NCI-H2196 treated with DMSO at 0.1 percent for 48 hours (cell line): ENCODE data around the gene LHX1.

ENCODE experiments used
- DNase-seq: peaks from one replicate; lab custom pipeline; 2025; ENCODE audit not compliant: unreplicated experiment; lab: John Stamatoyannopoulos, UW

LHX1 gene

DNA sequence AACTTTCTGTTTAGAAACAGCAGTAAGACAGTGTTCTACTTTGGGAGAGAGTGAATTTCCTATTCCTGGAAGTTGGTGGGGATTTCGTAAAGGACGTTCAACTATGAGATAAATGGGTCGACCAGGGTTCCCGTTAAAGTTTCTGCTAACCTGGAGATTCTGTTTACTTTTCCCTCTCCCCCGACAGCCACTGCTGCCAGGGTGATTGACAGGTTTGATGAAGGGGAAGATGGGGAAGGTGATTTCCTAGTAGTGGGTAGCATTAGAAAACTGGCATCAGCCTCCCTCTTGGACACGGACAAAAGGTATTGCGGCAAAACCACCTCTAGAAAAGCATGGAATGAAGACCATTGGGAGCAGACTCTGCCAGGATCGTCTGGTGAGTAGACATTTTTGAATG, 12.8 kb downstream of the LHX1 start:
- DNase-seq, result no peak

DNA sequence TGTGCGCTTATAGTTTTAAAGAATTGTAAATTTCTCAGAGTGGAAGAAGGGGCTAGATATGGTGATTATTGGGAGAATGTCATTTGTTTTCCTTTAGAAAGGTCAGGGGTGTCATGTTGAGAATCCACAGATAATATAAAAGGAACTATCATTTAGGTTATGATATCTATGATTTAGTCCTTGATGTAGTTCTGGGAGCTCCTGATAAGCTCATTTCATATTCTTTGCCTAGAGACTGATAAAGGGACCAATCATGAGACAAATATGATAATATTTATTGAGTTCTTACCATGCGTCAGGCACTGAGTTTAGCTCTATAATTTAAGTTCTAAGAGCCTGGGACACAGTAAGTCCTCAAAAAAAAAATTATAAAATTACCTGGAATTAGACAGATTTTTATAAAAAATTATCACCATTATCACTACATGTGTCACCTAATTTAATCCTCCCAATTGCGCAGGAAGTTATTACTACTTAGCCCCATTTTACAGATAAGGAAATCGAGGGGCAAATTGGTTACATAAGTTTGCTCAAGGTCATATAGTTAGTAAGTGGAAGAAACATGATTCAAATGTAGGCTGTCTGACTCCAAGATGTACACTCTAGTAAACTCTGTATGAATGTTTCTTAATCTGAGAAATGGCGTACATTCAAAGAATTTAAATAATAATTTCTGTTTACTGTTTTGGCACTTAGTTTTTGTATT, 14.0 kb downstream of the LHX1 start:
- no peak for DNase-seq

DNA sequence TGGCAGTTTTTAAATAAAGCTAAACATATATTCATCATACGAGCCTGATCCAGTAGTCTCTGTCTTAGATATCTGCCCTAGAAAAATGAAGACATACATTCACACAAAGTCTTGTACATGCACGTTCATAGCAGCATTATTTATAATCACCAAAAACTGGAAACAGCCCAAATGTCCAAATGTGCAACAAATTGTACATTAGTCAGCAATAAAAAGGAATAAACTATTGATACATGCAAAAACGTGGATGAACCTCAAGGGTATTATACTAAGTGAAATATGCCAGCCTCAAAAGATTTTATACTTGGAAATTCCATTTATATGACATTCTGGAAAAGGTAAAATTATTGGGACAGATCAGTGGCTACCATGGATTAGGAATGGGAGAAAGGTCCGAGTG, 34.2 kb downstream of the LHX1 start:
- no peak for DNase-seq

DNA sequence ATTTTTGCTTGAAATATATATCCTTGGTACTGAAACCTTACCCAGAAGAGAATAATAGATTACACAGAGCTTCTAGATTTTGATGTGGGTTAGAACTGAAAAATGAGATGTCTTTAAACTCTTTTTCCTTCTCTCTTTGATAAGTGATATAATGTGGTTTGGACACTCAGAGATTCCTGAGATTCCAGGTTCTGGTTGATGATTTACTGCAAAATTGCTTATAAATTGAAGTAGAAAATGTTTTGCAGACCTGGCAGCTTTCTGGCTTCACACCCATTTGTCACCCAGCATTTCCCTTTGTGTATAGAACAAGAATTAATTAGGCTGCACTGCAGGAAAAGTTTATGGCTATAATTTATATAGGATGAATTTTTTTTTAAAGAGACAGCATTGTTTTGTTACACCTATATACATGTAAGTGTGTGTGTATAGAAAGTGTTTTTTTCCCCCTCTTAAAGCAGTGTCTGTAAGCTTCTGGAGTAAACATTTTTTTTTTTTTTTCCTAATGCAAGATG, 35.0 kb downstream of the LHX1 start:
- no peak for DNase-seq

DNA sequence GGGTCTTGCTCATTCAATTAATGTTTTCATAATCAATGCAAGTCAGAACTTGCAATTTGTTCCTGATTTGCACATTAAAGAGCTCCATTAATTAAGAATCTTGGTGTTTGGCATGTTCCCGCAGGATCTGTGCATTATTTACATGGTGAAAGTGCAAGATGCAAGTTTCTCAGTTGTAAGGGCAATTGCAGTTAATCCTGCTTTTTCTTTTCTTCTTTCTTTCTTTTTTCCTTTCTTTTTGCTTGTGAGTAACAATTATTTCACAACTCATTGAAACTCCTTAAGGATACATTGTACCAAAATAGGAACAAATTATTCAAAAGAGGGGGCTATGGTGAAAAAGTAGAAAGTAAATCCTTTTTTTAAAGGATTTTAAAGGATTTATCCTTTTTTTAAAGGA, 35.6 kb downstream of the LHX1 start:
- DNase-seq, result no peak

DNA sequence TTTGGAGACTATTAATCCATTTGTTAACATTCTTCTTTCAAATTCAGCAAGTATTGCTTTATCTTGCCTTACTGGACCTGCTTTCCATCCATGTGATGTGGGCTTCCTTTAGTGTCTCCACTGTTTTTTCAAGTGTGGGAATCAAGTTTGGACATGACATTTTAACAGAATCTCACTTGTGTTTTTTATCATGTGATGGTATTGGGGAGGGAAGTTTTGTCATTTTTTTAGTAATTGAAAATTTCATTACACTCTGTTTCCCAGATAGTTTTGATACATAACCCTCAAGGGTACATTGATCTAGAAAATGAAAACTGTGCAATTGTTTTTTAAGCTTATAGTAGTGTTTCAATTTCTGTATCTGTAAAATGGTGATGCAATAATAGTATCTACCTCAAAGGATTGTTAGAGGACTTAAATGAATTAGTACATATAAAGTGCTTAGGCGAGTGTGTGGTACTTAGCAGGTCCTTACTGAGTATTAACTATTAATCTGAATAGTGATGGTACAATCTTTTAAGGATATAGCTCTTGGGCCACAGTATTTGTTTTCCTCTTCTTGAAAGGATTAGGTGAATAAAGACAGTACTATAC, 38.7 kb downstream of the LHX1 start:
- DNase-seq, result no peak

DNA sequence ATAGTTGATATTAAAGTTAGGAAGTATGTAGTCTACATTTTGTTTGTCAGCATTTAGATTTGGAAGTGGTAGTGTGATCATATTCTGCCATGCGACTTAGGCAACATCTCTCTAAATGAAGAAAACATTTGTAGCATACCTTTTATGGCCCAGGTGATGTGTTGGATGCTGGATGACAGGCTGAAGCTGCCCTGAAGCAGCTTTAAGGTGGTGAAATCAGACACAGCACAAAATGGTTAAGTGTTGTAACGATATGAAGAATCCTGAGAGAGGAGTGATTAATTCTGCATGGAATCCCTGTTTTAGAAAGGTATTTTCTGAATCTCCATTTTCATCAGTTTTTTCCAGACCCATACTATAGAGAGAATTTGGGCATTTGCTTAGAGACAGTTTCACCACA, 39.8 kb downstream of the LHX1 start:
- no peak for DNase-seq

DNA sequence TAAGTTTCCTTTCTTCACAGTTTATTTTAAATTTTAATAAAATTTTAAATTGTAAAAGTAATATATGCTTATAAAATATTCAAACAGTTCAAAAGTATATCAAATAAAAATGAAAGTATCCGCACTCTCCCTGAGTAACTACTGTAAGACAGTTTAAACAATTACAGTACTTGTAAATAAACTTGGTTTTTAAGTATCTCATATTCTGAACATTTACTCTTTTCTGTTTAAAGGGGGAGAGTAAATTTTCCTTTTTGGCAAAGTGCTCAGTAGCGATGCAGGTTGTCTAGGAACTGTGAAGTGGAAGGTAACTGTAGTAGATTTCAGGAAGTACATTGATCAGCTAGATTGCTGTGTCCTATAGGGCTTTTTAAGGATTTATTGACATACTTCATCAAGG, 40.3 kb downstream of the LHX1 start:
- DNase-seq, result no peak

DNA sequence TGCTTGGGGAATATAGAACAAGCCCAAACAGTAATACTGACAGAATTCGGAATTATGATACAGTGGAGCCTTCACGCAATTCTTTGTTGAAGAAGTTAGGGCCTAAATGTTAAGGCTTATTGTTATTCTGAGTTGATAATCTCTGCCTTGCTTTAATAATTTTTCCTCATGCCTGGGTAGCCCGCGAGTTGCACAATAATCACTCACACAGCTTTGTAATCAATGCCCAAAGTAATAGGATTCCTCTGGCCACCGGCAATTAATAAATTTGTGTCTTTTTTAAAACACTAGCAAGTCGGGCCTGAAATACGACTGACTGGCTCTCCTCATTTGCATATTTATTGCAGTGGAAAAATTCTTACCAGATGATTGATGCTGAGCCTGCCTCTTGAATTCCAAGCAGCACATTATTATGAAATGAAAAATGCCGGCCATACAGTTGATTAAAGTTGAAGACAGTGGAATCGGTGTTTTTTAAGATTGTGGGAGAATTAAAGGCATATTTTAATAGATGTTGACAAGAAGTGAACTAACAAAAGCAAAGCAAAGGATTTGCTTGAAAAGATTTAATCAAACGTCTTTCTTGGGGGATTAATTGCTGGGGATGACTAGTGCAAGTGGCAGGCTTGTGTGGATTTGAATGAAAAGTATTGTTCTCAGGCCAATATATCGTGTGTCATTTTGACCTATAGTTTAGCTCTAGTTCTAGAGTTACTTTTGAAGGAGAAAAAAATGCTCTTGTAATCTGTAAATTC, 41.7 kb downstream of the LHX1 start:
- DNase-seq, result no peak

DNA sequence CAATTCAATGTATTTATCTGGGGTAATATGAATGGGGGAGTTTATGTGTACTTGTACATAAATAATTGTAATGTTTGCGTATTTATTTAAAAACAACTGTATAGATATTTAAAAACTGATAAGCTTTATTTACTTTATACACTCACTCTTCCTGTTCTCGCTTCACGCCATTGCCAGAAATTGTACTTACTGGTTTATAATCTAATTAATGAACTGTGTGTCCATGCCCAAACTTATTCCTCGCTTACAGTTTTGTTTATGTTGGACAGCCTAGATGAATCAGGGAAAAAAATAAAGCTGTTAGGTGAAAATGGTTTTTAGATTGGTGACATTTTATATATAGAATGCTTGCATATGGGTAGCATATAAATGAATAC, 42.3 kb downstream of the LHX1 start:
- no peak for DNase-seq

DNA sequence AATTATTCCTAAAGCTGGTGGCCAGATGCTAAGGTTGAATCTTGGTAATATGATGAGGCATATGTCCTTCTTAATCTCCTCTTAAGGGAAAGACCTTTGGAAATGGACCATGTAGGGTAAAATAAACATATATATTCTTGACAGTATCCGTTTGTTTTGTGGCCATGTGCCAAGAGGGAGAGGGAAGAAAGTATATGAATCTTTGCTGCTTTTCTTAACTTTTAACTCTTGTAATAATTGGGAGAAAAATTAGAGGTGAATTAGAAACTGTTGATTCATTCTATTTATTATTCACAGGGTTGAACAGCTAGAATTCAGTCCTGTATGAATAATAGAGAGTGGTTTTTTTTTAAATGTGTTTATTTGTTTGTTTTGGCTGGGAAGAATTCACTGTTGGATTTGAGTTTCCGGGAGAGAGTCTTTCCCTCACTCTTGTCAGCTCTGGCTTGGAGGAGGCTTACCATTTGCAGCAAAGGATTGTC, 43.0 kb downstream of the LHX1 start:
- DNase-seq, result no peak

DNA sequence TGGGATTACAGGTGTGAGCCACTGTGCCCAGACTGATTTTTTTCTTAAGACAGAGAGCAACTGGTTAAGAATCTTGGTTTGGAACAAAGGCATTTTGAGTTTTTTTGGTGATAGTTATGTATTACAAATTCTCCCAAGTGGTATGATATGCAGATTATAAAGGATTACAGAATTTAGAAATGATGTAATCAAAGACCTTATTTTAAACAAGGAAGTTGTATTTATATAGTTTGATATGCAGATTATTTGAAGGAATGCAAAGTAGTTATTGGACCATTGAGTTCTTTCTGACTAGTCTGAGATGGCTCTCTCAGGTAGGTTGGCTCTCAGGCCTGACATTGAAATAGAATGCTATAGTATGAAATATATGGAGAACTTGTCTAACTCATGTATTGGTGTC, 46.3 kb downstream of the LHX1 start:
- DNase-seq, result no peak

DNA sequence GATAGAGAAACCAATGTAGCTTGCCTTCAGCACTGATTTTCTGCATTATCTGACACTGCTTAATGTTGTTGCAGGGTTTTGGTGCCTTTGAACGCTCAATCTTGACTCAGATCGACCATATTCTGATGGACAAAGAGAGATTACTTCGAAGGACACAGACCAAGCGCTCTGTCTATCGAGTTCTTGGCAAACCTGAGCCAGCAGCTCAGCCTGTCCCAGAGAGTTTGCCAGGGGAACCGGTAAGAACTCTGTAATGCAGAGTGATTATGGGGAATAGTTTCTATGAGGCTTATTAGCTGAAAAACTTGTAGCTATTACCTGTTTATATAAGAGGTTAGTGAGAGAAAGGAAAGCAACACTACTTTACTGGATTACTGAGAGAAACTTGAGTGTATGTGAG, 51.9 kb downstream of the LHX1 start:
- DNase-seq, result no peak

DNA sequence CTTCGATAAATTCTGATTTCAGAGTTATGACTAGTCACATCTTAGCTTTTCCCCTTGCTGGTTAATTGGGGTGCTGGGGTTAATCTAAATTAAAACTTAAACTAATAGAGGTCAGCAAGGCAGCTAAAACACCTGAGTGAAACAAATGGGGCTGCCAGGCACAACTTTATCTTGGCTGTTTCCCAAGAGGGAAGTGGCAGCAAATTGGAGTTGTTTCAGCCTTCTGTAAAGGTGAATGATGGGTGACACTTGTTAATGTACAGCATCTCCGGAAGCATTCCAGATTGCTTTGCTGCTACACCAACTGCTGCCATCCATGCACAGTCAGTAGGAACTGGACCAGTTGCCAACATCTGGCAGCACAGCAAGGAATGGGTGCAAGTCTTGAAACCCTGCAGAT, 55.4 kb downstream of the LHX1 start:
- no peak for DNase-seq

DNA sequence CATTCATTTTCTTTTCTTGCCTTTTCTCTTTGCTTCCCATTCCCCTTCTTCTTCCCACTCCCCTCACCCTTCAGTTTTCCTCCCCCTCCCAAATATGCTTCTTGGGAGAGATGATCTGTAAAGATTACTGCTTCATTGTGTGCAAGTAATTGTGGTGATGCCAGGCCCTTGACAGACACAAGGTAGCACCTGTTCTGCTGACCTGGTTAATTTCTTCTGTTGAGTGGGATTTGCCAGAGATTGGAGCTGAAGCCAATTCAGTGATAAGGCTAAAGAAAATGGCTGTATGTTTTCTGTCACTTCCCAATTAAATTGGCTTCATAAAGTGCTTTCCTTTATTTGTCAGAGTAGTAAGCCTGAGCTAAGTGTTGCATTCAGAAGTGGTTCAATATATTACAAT, 56.0 kb downstream of the LHX1 start:
- DNase-seq, result no peak
